HG03060 (cell line): ENCODE data around the gene SRA1.
"Not testable (repeated sequence)": the region's sequence is repeated elsewhere in the genome, so short reads cannot be mapped to it uniquely, and the experiment has no call there.

Experiments used
- ATAC-seq: cut with Tn5 transposase; IDR thresholded peaks from one replicate; pipeline ENCODE4 v1.9.1; 2021; ENCODE audit warnings: low read depth, moderate number of reproducible peaks; ENCODE audit not compliant: unreplicated experiment

Gene SRA1

DNA sequence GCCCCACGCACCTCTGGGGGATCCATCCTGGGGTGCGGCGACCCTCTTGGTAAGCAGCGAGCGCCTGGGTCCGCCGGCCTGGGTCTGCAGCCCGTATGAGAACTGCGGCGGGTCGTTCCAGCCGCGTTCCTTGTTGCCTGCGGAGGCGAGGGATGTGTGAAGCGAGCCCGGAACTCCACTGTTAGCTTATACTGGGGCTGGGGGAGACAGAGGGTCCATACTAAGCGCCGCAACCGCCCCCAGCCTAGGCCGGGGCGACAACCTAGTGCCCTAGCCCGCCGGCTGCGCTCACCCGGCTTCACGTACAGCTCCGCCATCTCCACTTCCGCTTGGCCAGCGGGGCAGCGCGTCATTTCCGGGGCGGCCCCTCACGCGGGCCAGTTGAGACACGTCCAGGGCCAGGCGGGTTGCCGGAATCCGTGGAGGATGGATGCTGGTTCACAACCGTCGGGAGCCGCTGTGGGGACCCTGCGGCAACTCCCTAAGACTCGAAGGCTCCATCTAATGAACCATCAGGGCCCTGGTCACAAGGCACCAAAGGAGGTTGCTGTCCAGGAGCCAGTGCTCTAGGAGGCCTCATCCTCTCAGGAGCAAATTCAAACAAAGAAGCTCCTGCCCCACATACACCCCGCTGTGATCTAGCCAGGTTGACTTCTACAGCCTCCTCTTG is at the start of gene SRA1:
Gene SRA1 (minus strand): TSS at position 338 of the 670 bp plus-strand sequence. CDS start 21 bp downstream, at position 317.
- peak; percentile 87 for ATAC-seq

DNA sequence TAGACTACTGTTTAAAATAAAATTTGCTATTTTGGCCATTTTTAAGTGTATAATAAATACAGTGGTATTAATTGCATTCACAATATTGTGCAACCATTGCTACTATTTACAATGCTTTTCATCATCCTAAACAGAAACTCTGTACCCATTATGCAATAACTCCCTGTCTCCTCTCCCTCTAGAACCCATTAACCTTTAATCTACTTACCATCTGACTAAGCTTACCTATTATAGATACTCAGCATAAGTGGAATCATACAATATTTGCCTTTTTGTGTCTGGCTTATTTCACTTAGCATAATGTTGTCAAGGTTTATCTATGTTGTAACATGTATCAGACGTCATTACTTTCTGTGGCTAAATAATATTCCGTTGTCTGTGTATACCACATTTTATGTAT is 49.8 kb upstream of the SRA1 start:
- no peak for ATAC-seq

DNA sequence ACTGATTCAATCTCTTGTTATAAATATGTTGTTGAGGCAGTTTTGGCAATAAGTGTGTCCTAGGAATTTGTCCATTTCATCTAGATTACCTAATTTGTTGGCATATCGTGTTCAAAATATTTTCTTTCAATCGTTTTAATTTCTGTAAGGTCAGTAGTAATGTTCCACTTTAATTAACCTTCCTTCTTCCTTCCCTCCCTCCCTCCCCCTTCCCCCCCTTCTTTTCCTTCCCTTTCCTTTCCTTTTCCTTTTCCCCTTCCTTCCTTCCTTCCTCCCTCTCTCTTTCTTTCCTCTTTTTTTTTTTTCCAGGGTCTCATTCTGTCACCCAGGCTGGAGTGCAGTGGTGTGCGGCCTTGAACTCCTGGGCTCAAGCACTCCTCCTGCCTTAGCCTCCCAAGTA is 48.6 kb upstream of the SRA1 start:
- no peak for ATAC-seq

DNA sequence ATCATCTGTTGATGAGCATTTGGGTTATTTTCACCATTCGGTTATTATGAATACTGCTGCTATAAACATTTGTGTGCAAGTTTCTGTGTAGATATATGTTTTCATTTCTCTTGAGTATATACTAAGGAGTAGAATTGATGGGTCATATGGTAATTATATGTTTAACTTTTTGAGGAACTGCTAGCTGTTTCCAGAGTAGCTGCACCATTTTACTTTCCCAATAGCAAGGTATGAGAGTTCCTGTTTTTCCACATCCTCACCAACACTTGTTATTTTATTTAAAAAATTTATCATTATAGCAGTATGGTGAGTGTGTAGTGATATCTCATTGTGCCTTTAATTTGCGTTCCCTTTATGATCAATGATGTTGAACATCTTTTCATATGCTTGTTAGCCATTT is 46.5 kb upstream of the SRA1 start:
- ATAC-seq = no peak

DNA sequence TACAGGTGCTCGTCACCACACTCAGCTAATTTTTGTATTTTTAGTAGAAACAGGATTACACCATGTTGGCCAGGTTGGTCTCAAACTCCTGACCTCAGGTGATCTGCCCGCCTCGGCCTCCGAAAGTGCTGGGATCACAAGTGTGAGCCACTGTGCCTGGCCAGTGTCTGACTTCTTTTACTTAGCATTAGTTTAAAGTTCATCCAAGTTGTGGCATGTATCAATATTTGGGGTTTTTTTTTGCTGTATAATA is 46.1 kb upstream of the SRA1 start:
- ATAC-seq = not testable (repeated sequence)

DNA sequence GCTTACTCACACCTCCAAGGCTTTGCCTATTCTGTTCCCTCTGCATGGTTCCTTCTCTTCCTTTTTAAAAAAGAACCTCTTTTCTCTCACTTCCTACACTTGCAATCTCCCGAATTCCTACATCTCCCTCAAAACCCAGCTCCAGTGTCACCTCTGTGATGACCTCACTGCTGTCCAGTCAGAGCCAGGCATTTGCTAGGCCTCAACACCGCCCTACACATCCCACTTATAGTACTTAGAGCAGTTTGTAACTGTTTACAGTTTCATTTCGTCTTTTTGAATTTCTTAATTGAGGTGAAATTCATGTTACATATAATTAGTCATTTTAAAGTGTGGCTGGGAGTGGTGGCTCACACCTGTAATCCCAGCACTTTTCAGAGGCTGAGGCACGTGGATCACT is 44.9 kb upstream of the SRA1 start:
- ATAC-seq = no peak

DNA sequence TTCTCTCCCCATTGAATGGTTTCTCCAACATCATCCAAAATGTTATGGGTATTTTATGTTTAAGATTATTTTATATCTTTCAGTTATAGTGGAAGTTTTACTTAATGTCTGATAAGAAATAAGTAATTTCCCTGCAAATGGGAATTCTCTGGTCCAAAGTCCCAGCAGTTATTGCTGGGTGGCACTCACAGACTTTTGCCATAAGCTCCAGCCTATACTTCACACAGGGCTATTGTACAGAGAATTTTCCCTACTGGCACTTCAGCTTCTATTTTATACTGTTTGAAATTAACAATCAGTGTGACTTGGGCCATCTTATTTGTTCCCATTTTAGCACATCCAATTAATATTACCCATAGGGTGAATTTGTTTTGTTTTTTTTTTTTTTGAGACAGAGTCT is 42.8 kb upstream of the SRA1 start:
- no peak for ATAC-seq

DNA sequence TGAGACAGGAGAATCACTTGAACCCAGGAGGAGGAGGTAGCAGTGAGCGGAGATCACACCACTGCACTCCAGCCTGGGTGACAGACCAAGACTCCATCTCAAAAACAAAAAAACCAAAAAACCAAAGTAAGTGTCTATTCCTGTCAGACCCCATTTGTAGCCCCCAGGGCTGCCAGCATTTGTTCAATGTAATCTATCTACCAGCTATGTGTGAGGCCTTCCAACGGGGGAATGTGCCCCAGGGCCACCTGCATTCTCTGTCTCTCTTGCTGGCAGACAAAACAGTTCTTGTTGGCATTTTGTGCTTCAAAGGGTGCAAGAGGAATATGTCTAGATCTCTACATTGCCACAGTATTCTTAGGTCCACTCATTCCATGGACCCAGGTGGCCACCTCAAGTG is 41.6 kb upstream of the SRA1 start:
- ATAC-seq = no peak

DNA sequence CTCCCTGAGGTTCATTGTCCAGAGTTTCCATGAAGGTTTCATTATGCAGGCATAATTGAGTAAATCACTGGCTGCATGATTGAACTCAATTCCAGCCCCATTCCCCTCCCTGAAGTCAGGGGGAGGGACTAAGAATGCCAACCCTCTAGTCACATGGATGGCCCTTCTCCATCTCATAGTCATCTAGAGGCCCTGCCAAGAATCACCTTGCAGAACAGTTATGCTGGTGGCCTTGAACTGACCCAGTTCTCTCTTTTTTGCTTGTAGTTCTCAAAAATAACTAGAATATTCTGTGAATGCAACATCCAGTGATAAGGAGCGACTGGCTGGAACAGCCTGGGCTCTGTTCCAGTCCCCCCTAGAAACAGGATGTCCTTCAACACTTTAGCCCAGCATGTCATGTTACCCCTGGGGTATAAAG is 39.1 kb upstream of the SRA1 start:
- ATAC-seq = no peak

DNA sequence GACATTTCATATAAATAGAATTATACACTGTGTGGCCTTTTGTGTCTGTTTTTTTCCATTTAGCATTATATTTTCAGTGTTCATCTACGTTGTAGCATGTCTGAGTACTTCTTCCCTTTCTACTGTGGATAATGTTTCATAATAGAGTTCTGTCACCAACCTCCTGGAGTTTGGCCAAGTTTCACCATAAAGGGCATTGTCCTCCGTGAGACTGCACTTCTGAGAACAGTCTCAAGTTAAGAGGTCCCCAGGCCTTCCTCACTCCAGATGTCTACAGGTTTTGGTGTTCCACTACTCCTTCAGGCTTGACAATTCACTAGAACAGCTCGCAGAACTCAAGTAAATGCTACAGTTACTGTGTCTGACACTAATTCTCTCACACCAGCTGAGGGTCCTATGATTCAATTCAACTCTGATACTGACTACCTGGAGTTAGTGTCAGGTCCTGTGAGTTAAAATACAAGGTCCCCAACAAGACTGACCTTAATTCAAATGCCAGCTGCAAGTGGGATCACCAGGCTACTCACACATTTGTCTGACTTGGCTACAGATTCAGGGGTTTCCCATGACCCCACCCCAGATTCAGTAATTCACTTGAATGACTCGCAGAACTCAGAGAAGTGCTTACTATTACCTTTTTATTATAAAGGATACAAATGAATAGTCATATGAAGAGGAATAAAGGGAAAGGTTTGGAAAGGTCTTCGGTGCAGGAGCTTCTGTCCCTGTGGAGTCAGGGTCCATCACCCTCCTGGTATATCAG is 38.4 kb upstream of the SRA1 start:
- no peak for ATAC-seq

DNA sequence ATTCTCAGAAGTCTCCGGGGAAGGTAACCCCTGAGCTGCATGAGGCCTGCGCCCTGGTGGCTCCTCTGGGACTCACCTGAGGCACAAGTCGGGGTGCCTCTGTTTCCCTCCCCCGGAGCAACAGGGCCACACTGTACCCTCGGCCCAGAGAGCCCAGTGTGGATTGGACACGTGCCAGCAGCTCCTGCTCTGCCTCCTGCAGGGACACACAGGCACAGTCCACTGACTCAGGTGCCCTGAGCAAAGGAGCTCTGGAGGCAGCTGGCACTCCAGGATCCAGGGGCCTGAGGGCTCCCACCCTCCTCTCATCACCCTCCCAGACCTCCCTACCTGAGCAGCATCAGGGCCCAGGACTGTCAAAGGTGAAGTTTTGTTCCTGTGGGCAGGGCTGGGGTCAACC is 36.9 kb upstream of the SRA1 start:
- ATAC-seq = no peak

DNA sequence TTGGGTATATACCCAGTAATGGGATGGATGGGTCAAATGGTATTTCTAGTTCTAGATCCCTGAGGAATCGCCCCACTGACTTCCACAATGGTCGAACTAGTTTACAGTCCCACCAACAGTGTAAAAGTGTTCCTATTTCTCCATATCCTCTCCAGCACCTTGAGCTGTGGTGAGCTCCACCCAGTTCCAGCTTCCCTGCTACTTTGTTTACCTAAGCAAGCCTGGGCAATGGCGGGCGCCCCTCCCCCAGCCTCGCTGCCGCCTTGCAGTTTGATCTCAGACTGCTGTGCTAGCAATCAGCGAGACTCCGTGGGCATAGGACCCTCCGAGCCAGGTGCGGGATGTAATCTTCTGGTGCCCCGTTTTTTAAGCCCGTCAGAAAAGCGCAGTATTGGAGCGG is 35.8 kb upstream of the SRA1 start:
- not testable (repeated sequence) for ATAC-seq

DNA sequence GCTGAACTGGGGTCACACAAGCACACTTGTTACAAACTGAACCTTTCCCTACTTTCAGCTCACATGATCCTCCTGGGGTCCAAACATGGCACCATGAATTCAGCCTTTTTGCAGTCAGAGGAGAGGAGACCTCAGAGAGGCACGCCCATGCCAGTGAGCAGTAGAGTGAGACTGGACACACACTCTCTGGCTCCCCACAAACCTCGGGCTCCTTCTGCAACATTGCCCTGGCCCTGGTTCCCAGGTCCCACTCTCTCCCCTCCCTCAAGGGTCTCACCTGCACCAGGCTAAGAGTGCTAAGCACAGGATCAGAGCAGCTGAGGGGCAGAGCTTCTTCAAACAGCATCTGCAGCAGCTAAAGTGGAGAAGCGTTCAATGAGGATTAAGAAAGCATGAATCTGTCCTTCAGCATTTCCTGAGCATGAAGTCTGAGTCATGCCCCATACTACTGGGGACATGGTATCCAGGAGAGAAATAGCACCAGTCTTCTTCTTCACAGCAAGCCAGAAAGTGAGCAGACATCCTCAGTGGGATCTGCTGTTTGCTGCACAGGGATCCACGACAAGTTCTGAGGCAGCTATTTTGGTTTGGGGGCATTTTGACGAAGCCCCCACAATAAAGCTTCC is 34.6 kb upstream of the SRA1 start:
- ATAC-seq = no peak

DNA sequence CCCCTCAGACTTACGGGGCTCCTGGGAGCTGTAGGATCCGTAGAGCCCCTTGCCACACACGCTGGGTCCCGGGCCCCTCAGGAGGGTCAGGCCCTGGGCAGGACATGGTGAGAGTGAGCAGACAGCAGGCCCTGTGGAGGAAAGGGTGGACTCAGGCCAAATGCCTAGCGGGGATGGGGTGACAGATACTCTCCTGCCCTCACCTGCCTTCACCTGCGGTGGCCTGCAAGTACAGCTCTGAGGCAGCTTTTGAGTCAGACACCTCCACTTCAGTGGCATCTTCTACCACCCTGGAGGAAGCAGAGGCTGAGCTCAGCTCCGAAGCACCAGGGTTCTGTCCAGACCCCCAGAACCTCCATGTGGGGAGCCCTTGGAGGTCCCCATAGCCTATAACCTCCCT is 33.6 kb upstream of the SRA1 start:
- no peak for ATAC-seq

DNA sequence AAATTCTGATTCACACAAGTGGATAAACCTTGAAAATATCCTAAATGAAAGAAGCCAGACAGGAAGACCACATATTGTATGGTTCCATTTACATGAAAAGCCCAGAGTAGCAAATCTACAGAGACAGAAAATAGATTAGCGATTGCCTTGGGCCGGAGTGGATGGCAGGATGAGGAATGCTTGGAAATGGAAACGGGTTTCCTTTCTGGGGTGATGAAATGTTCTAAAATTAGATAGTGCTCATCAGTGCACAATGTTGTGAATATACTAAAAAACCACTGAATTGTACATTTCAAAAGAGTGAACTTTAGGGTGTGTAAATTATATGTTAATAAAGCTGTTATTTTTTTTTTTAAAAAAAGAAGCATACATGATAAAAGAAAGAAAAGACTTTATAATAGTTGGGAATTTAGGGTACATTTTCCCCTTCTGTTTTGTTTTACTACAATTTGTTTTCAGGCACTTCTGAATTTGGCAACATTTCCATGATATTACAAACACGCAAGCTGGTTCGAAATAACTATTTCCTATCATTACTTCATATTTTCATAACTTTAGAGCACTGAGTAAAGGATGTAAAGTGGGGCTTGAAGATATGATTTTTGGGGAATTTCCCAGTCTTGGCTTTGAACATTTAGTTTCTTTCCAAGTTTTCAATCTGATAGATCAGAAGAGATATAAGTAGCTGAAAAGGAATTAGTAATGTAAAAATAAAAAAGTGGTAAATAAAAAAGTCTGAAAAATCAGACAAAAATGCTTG is 31.2 kb upstream of the SRA1 start:
- no peak for ATAC-seq

DNA sequence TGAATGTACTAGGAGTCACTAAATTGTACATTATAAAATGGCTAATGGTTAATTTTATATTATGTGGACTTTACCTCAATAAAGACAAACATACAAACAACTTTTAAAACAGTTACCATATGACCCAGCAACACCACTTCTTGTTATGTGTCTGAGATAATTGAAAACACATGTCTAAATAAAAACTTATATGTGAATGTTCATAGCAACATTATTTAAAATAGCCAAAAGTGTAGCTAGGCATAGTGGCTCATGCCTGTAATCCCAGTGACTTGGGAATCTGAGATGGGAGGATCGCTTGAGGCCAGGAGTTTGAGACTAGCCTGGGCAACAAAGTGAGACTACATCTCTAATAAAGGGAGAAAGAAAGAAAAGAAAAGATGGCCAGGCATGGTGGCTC is 30.2 kb upstream of the SRA1 start:
- ATAC-seq = no peak

DNA sequence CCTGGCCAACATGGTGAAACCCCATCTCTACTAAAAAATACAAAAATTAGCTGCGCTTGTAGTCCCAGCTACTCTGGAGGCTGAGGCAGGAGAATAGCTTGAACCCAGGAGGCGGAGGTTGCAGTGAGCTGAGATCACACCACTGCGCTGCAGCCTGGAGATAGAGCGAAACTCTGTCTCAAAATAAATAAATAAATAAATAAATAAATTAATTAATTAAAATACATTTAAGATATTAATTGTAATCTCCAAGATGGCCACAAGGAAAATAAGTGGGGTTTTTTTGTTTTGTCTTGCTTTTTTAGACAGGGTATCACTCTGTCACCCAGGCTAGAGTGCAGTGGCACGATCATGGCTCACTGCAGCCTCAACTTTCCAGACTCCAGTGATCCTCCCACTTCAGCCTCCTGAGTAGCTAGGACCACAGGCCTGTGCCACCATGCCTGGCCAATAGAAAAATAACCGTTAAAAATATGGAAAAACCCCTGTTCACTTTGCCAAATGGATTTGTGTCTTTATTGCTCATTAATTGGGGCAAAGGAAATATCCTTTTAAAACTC is 22.0 kb upstream of the SRA1 start:
- ATAC-seq = not testable (repeated sequence)

DNA sequence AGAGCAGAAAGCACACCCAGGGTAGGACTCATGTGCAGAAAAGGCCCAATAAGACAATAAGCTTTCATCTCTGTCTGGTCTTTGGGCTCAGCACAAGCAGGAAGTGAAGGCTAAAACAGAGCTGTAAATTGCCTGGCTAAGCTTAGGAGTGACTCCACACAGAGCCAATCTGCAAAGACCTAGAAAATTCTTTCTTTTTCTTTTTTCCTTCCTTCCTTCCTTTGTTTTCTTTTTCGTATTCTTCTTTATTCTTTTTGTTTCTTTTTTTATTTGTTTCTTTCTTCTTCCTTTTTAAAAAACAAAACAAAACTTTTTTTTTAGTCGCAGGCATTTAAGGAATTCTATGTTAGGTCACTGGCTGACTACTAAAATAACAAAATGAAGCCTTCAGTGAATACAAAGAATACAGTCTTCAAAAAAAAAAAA is 19.5 kb upstream of the SRA1 start:
- ATAC-seq = no peak

DNA sequence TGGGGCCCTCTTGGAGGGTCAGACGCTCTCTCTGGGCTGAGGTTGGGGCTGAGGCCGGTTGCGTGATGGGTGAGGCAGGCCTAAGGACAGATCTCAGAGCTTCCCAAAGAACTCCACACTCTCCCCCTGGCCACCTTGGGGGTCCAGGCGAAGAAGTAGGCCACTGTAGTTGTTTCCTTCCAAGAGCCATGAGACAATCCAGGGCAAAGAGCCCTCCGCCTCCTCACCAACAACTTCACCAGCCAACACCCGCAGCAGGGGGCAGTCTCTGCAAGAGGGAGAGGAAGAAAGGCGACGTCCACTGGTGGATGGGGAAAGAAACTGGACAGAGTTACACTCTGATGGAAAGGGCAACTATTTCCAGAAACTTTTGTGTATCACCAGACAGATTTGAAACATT is 18.0 kb upstream of the SRA1 start:
- ATAC-seq = no peak

DNA sequence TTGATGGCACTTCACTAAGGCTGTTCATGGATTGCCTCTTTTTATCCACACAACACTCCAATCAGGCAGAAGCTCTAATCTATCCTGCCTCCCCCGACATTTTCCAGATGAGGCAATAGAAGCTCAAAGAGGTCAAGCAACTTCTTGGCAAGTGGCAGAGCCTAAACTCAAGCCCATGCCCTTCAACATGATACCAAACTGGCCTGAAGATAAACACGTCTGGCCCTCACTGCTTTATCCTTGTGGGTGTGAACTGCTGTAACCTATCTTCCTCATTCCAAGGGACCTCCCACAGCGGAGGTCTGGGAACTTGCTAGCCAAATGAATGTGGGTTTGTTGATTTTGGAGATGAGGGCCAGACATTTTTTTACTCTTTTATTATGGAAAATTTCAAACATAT is 16.9 kb upstream of the SRA1 start:
- ATAC-seq = no peak

DNA sequence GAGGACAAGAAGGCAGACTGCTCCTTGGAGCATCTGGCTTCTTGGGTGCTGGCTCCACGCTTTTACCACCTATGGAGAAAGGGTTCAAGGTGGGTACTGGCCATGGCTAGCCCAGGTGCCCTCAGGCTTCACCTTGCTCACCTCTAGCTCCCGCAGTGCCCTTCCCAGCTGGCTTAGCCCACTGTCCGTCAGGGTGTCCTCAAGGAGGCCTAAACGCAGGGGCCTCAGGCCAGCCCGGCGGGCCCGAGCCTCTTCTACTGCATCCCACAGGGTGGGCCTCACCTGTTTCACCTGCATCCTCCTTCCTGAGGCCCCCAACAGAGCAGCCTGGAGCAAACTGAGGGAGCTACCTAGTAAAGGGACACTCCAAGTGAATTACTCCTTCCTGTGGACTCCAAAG is 16.4 kb upstream of the SRA1 start:
- ATAC-seq = no peak
